ENCODE data around the gene ANKRD11.
"Not testable (repeated sequence)": the region's sequence is repeated elsewhere in the genome, so short reads cannot be mapped to it uniquely, and the experiment has no call there.

The ANKRD11 gene

GRCh38 chr16:89312194-89312593 lies 178.2 kb downstream of the ANKRD11 start:
- no peak for DNase-seq (ENCODE audit: low read depth)
- TF ChIP-seq, protein P1, sequence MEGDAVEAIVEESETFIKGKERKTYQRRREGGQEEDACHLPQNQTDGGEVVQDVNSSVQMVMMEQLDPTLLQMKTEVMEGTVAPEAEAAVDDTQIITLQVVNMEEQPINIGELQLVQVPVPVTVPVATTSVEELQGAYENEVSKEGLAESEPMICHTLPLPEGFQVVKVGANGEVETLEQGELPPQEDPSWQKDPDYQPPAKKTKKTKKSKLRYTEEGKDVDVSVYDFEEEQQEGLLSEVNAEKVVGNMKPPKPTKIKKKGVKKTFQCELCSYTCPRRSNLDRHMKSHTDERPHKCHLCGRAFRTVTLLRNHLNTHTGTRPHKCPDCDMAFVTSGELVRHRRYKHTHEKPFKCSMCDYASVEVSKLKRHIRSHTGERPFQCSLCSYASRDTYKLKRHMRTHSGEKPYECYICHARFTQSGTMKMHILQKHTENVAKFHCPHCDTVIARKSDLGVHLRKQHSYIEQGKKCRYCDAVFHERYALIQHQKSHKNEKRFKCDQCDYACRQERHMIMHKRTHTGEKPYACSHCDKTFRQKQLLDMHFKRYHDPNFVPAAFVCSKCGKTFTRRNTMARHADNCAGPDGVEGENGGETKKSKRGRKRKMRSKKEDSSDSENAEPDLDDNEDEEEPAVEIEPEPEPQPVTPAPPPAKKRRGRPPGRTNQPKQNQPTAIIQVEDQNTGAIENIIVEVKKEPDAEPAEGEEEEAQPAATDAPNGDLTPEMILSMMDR (IDR thresholded peaks at IDR 0.05; ENCODE audit: control insufficient read depth, extremely low read depth, insufficient read depth), result no peak
- H3K4me3 ChIP-seq (ENCODE audit: low read depth, low read length), result no peak overlapping the region

- DNase-seq (ENCODE audit: low read depth), result no peak
- H3K4me3 ChIP-seq (ENCODE audit: low read depth, low read length), result no peak overlapping the region
- TF ChIP-seq, protein P1 (IDR thresholded peaks at IDR 0.05; ENCODE audit: control insufficient read depth, extremely low read depth, insufficient read depth), result no peak
Observed at GRCh38 chr16:89311636-89312035, 178.7 kb downstream of the ANKRD11 start.

DNA sequence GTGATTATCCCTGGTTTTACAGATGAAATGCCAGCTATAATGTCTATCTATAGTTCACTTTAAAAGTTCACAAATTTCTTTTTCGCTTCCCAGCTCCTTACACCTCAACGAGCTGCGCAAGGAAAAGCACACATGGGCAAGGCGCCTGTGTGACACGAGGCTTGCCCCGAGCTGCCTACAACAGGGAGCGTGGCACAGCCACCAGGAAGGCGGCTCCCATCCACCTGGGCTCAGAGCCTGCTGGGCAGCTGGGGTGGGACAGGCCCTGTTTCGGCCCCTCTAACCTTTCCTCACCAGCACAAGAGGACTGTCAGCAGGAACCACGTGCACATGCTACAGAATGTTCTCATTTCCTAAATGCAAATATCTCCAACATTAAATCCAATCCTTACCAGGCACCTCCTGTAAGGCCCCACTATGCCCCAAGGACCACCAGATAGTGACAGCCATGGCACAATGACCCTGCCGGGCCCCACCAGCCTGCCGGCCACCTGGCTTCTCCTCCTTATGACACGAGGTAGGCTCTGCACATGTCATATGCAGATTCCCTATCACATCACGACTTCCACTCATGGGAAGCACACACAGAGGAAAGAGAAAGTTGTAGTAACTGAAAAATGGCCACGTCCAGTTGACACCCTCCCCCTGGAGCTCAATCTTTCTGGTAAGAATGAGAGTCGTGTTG lies 180.8 kb downstream of the ANKRD11 start:
- TF ChIP-seq, protein P1 (IDR thresholded peaks at IDR 0.05; ENCODE audit: control insufficient read depth, extremely low read depth, insufficient read depth), result no peak
- no peak overlapping the region for H3K4me3 ChIP-seq (ENCODE audit: low read depth, low read length)
- no peak for DNase-seq (ENCODE audit: low read depth)

- no peak overlapping the region for H3K4me3 ChIP-seq (ENCODE audit: low read depth, low read length)
- DNase-seq (ENCODE audit: low read depth), result no peak
- TF ChIP-seq, protein P1 (IDR thresholded peaks at IDR 0.05; ENCODE audit: control insufficient read depth, extremely low read depth, insufficient read depth), result peak; percentile 19; the same call in 1 of the 2 replicates
Observed at GRCh38 chr16:89308391-89309333, 181.7 kb downstream of the ANKRD11 start.

GRCh38 chr16:89307421-89307805 lies 182.9 kb downstream of the ANKRD11 start:
- TF ChIP-seq, protein P1 (IDR thresholded peaks at IDR 0.05; ENCODE audit: control insufficient read depth, extremely low read depth, insufficient read depth), result no peak
- DNase-seq (ENCODE audit: low read depth), result no peak
- H3K4me3 ChIP-seq (ENCODE audit: low read depth, low read length), result no peak overlapping the region

DNA sequence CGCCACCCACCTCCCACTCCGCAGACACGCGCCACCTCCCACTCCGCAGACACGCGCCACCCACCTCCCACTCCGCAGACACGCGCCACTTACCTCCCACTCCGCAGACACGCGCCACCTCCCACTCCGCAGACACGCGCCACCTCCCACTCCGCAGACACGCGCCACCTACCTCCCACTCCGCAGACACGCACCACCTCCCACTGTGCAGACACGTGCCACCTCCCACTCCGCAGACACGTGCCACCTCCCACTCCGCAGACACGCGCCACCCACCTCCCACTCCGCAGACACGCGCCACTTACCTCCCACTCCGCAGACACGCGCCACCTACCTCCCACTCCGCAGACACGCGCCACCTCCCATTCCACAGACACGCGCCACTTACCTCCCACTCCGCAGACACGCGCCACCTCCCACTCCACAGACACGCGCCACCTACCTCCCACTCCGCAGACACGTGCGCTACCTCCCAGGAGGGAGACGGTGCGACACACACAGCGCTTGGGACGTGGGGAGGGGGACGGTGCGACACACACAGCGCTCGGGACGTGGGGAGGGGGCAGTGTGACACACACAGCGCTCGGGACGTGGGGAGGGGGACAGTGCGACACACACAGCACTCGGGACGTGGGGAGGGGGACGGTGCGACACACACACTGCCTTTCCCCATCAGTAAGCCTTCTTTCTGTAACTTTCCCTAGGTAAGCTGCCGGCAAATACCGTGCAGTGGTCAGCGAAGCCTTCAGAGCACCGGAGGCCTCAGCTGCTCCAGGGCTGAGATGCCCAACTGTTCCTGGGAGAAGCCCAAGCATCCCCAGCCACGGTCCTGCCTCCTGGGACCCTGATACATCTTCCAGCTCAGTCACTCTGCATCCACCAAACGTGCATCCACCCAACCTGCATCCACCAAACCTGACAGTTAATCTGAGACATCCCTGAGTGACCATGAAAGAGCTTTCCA lies 183.6 kb downstream of the ANKRD11 start:
- DNase-seq (ENCODE audit: low read depth); H3K4me3 ChIP-seq (ENCODE audit: low read depth, low read length): not testable (repeated sequence)

All from LNCaP clone FGC (cell line).